ENCODE results near the gene NACC2. TPM values are rescaled to one million over a fixed set of nuclear protein-coding genes. Genes with fewer than 3 reads are reported as not detected.

Gene NACC2
- total RNA-seq, 1 donor from 2014 or later: 3.2 TPM

GRCh38 chr9:135984072-135984710 lies 110.9 kb downstream of the NACC2 start:
- intact Hi-C loops (cut with micrococcal nuclease): no loop called here

GRCh38 chr9:135983208-135984071 lies 111.6 kb downstream of the NACC2 start:
- intact Hi-C loops (cut with micrococcal nuclease): no loop called here

- intact Hi-C loops (cut with micrococcal nuclease): no loop called here
Observed at GRCh38 chr9:135982499-135983207, 112.4 kb downstream of the NACC2 start.

GRCh38 chr9:135980926-135981630 lies 114.0 kb downstream of the NACC2 start:
- intact Hi-C loops (cut with micrococcal nuclease): no loop called here

GRCh38 chr9:135979547-135980166 lies 115.4 kb downstream of the NACC2 start:
- intact Hi-C loops (cut with micrococcal nuclease): loop anchor here (10.0 kb wide), 1 partner anchor 1815 kb away; the partner anchor contains the start of gene RNU6ATAC

GRCh38 chr9:135978642-135979546 lies 116.2 kb downstream of the NACC2 start:
- intact Hi-C loops (cut with micrococcal nuclease): loop anchor here (10.0 kb wide), 1 partner anchor 1814 kb away; the partner anchor contains the start of gene RNU6ATAC

- intact Hi-C loops (cut with micrococcal nuclease): loop anchor here (10.0 kb wide), 1 partner anchor 1812 kb away; the partner anchor contains the start of gene RNU6ATAC
Observed at GRCh38 chr9:135976944-135977343, 118.1 kb downstream of the NACC2 start.

- intact Hi-C loops (cut with micrococcal nuclease): loop anchor here (10.0 kb wide), 1 partner anchor 1812 kb away; the partner anchor contains the start of gene RNU6ATAC
Observed at GRCh38 chr9:135976531-135976930, 118.6 kb downstream of the NACC2 start.

- intact Hi-C loops (cut with micrococcal nuclease): loop anchor here (10.0 kb wide), 1 partner anchor 1811 kb away; the partner anchor contains the start of gene RNU6ATAC
Observed at GRCh38 chr9:135975834-135976233, 119.3 kb downstream of the NACC2 start.

- intact Hi-C loops (cut with micrococcal nuclease): loop anchor here (10.0 kb wide), 1 partner anchor 1809 kb away; the partner anchor contains the start of gene RNU6ATAC
Observed at GRCh38 chr9:135974220-135974573, 120.9 kb downstream of the NACC2 start.

- intact Hi-C loops (cut with micrococcal nuclease): loop anchor here (10.0 kb wide), 1 partner anchor 1809 kb away; the partner anchor contains the start of gene RNU6ATAC
Observed at GRCh38 chr9:135973277-135974219, 121.5 kb downstream of the NACC2 start.

- intact Hi-C loops (cut with micrococcal nuclease): loop anchor here (10.0 kb wide), 1 partner anchor 1807 kb away; the partner anchor contains the start of gene RNU6ATAC
Observed at GRCh38 chr9:135971892-135972291, 123.2 kb downstream of the NACC2 start.

GRCh38 chr9:135971111-135971766 lies 123.8 kb downstream of the NACC2 start:
- intact Hi-C loops (cut with micrococcal nuclease): loop anchor here (10.0 kb wide), 1 partner anchor 1806 kb away; the partner anchor contains the start of gene RNU6ATAC

- intact Hi-C loops (cut with micrococcal nuclease): loop anchor here (10.0 kb wide), 1 partner anchor 1805 kb away; the partner anchor contains the start of gene RNU6ATAC
Observed at GRCh38 chr9:135970128-135970815, 124.8 kb downstream of the NACC2 start.

GRCh38 chr9:135969064-135969683 lies 125.9 kb downstream of the NACC2 start:
- intact Hi-C loops (cut with micrococcal nuclease): no loop called here

GRCh38 chr9:135968601-135969000 lies 126.5 kb downstream of the NACC2 start:
- intact Hi-C loops (cut with micrococcal nuclease): no loop called here

Measured in T-helper 2 cell treated with Interferon-gamma antibody and Interleukin-4, amounts not matched to agents 100 ng/mL and 5 ng/mL, for 36 hours (primary cell).